RPMI7951 (cell line): ENCODE data around the gene PCCB. TPM values are rescaled to one million over a fixed set of nuclear protein-coding genes. Genes with fewer than 3 reads are reported as not detected.
A peak's percentile ranks its signal among the peaks of the same experiment; 100 is the strongest.
"Not testable (repeated sequence)": the region's sequence is repeated elsewhere in the genome, so short reads cannot be mapped to it uniquely, and the experiment has no call there.

ENCODE experiments used
- DNase-seq: peaks from one replicate; pipeline ENCODE4 v3.0.0-alpha.2; 2012; ENCODE audit warnings: low read depth
- total RNA-seq: library from RNA; depleted of rRNA; stranded (reverse); fragments of >200 nt; shearing (Covaris generic); gene quantifications from 2 replicates; pipeline ENCODE4 v1.2.3, GENCODE V29; 2014

The PCCB gene
- total RNA-seq, 1 experiment from 2014 or later: 38.6 TPM

- DNase-seq: no peak
Measured at GRCh38 chr3:136327671-136328070, 77.5 kb downstream of the PCCB start.

GRCh38 chr3:136329593-136329992 is 79.5 kb downstream of the PCCB start:
- DNase-seq: no peak

- DNase-seq: no peak
Measured at GRCh38 chr3:136330900-136331299, 80.8 kb downstream of the PCCB start.

GRCh38 chr3:136332302-136332701 is 82.2 kb downstream of the PCCB start:
- DNase-seq: no peak

GRCh38 chr3:136332776-136333175 is 82.6 kb downstream of the PCCB start:
- DNase-seq: peak; percentile 53

- peak; percentile 63 for DNase-seq
Measured at GRCh38 chr3:136334209-136334608, 84.1 kb downstream of the PCCB start.

GRCh38 chr3:136334726-136335125 is 84.6 kb downstream of the PCCB start:
- DNase-seq: not testable (repeated sequence)

GRCh38 chr3:136336329-136337100 is 86.4 kb downstream of the PCCB start:
- peak; percentile 95 for DNase-seq

- DNase-seq: no peak
Measured at GRCh38 chr3:136343446-136343845, 93.3 kb downstream of the PCCB start.

- DNase-seq: peak; percentile 98
Measured at GRCh38 chr3:136343873-136344555, 93.9 kb downstream of the PCCB start.

- no peak for DNase-seq
Measured at GRCh38 chr3:136346486-136346885, 96.3 kb downstream of the PCCB start.

- DNase-seq: peak; percentile 90
Measured at GRCh38 chr3:136350132-136350531, 100.0 kb downstream of the PCCB start.

GRCh38 chr3:136350557-136350956 is 100.4 kb downstream of the PCCB start:
- peak; percentile 31 for DNase-seq

GRCh38 chr3:136351351-136351750 is 101.2 kb downstream of the PCCB start:
- DNase-seq: no peak

- DNase-seq: no peak
Measured at GRCh38 chr3:136351905-136352304, 101.8 kb downstream of the PCCB start.

GRCh38 chr3:136353461-136353860 is 103.3 kb downstream of the PCCB start:
- DNase-seq: no peak

- DNase-seq: peak; percentile 9
Measured at GRCh38 chr3:136366289-136366688, 116.1 kb downstream of the PCCB start.

GRCh38 chr3:136375800-136376199 is 125.7 kb downstream of the PCCB start:
- DNase-seq: not testable (repeated sequence)

GRCh38 chr3:136377508-136377907 is 127.4 kb downstream of the PCCB start:
- no peak for DNase-seq

GRCh38 chr3:136378011-136378410 is 127.9 kb downstream of the PCCB start:
- DNase-seq: no peak
